ENCODE measurements around the gene TBC1D10B.
A peak's percentile ranks its signal among the peaks of the same experiment; 100 is the strongest.

TBC1D10B gene

GRCh38 chr16:30370456-30371247 is at the start of gene TBC1D10B:
TBC1D10B (minus strand) TSS chr16:30370494; CDS start chr16:30370183, 311 bp downstream.
- DNase-seq: peak; percentile 93 to 99

- DNase-seq: peak in 1 of 2 experiments; percentile 7
These were observed 48.3 kb upstream of the TBC1D10B start for GRCh38 chr16:30418350-30419181.

- DNase-seq: peak; percentile 86 to 90
These were observed 47.4 kb upstream of the TBC1D10B start for GRCh38 chr16:30417529-30418349.

GRCh38 chr16:30416624-30417528 is 46.6 kb upstream of the TBC1D10B start:
- DNase-seq: no peak

GRCh38 chr16:30416047-30416603 is 45.8 kb upstream of the TBC1D10B start:
- no peak for DNase-seq

- no peak for DNase-seq
These were observed 43.9 kb upstream of the TBC1D10B start for GRCh38 chr16:30414159-30414558.

- no peak for DNase-seq
These were observed 43.0 kb upstream of the TBC1D10B start for GRCh38 chr16:30413112-30413806.

GRCh38 chr16:30409125-30410060 is 39.1 kb upstream of the TBC1D10B start:
- DNase-seq: peak; percentile 86 to 92

GRCh38 chr16:30407804-30408534 is 37.7 kb upstream of the TBC1D10B start:
- no peak for DNase-seq

GRCh38 chr16:30407102-30407803 is 37.0 kb upstream of the TBC1D10B start, which contains the start of gene ZNF771:
ZNF771 (plus strand) TSS chr16:30407606; CDS start chr16:30408054, 448 bp downstream.
- DNase-seq: peak; percentile 88 to 96

- no peak for DNase-seq
These were observed 36.5 kb upstream of the TBC1D10B start for GRCh38 chr16:30406795-30407101.

- no peak for DNase-seq
These were observed 31.6 kb upstream of the TBC1D10B start for GRCh38 chr16:30401768-30402425.

- DNase-seq: no peak
These were observed 29.3 kb upstream of the TBC1D10B start for GRCh38 chr16:30399435-30400186.

- DNase-seq: no peak
These were observed 28.6 kb upstream of the TBC1D10B start for GRCh38 chr16:30398661-30399434.

GRCh38 chr16:30397776-30398660 is 27.7 kb upstream of the TBC1D10B start:
- no peak for DNase-seq
